HG03103 (cell line): ENCODE data around the gene NEO1.

Experiments
- ATAC-seq: cut with Tn5 transposase; IDR thresholded peaks from one replicate; pipeline ENCODE4 v1.9.1; 2021; ENCODE audit warnings: low read depth; ENCODE audit not compliant: unreplicated experiment

The NEO1 gene

DNA sequence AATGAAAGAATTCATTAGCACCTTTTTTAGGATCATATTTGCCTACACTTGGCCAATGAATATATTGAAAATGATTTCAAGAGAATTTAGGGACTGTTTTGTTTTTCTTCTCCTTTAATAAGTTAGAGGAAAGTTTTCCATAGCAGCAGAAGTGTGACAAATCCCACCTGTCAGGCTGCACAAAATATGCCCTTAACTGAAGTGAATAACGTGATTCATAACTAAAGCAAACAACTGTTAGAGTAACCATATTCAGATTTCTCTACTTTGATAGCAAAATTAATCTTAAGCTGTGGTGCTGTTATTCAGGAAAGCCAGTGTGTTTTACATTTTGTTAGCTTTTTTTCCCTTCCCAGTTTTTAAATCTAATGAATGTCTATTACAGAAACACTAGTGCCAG, 195.1 kb downstream of the NEO1 start:
- no peak for ATAC-seq

- no peak for ATAC-seq
Measured at GRCh38 chr15:73249499-73249898, 197.2 kb downstream of the NEO1 start.

- ATAC-seq, result no peak
Measured at GRCh38 chr15:73254598-73254997, 202.3 kb downstream of the NEO1 start.

GRCh38 chr15:73258271-73259108, 206.2 kb downstream of the NEO1 start:
- peak; percentile 74 for ATAC-seq

DNA sequence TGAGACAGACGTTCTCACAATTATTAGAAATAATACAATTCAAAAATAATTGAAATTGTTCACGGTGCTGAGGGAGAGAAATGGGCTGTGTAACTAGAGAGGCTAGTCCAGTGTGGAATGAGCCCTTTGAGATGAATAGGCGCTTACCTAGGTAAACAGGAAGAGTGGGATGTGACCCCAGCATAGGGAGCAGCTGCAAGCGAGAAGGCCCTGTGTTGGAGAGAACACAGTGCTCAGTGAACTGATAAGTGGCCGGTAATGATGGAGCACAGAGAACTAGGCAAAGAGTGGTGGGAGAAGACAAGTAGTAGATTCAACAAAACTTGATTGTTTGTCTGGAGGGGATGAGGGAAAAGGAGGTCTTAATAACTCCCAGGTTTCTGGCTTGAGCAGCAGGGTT, 212.6 kb downstream of the NEO1 start:
- no peak for ATAC-seq

DNA sequence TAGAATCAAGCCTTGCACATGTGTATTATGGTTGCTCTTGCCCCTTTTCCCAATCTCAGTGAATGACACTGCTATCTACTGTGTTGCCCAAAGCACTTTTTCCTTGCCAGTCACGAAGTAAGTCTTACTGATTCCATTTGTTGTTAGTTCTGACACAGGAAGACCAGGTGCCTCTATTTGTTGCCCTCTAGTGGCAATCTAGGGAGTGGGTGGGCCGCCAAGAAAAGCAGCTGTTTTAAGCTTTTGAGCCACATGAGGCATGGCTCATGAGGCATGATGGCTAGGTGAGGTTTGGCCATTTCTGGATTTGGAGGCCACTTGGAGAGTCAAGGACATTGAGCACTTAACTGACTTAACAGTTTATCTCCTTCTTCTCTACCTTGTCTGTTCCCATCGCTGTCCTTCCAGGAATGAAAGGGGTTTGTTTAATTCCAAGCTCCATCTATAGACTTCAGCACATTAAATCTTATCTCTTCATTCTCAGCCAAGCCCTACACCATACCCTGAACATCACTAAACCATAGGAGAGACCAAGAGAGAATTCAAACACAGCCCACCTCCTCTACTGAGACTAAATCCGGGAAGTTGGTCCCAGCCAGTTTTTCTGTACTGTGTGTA, 213.4 kb downstream of the NEO1 start:
- no peak for ATAC-seq

- no peak for ATAC-seq
Measured at GRCh38 chr15:73268457-73268856, 216.2 kb downstream of the NEO1 start.

- no peak for ATAC-seq
Measured at GRCh38 chr15:73270366-73271097, 218.3 kb downstream of the NEO1 start.

- ATAC-seq, result no peak
Measured at GRCh38 chr15:73273181-73274002, 221.1 kb downstream of the NEO1 start.

- ATAC-seq, result no peak
Measured at GRCh38 chr15:73275862-73276261, 223.6 kb downstream of the NEO1 start.

DNA sequence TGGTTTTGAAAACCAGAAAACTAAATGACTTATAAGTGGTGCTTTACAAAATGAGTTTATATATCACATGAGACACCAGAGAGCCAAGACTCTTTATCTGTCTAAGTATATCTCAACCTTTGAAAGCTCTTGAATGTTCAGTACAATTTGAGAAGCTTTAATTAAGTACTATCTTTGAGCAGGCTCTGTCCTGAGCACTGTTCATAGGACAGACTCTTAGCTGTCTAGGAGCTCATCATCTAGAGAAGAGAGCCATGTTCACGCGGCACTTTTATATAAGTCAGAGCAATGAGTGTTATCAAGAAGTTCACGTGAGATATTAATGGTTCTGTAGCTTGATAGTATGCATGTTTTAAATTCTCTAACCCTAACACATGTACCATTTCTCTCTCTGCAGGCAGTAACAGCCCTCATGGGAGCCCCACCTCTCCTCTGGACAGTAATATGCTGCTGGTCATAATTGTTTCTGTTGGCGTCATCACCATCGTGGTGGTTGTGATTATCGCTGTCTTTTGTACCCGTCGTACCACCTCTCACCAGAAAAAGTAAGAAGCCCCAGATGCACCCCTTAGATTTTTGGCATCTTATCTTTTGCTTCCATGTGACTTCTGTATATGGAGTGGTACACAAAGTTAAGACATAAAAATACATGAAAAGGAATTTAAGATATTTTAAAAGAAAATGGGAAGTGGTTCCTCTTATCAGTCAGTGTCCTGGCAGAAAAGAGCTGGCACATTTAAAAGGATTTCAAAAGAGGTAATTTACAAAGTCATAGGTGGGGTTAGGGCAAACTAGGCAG, 230.5 kb downstream of the NEO1 start:
- ATAC-seq, result no peak

DNA sequence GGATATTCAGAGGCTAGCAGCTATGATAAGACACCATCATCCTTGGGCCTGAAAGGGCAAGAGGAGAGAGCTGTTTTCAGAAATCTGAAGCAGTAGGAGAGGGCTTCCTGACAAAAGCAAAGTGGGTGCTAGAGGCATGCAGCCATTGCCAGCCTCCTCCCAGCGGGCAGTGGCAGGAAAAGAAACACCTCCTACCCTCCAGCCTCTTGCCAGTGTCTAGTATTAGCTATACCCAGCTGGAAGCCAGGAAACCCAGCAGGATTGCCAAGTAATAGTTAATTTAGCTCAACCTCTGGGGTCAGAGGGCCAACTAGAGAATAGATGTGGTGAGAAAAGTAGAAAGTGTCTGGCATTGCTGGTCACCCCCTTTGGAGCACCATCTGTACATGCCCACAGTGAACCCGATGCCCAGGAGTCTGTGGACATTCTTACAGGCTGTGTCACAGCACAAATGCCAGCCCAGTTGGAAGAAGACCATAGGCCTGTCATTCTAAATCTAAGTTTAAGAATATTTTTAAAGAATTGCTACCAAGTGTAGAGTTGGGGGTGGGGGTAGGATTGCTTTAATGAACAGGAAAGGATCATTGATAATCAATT, 231.2 kb downstream of the NEO1 start:
- no peak for ATAC-seq

GRCh38 chr15:73284090-73284716, 231.9 kb downstream of the NEO1 start:
- ATAC-seq, result no peak

- ATAC-seq, result no peak
Measured at GRCh38 chr15:73286311-73286710, 234.0 kb downstream of the NEO1 start.

DNA sequence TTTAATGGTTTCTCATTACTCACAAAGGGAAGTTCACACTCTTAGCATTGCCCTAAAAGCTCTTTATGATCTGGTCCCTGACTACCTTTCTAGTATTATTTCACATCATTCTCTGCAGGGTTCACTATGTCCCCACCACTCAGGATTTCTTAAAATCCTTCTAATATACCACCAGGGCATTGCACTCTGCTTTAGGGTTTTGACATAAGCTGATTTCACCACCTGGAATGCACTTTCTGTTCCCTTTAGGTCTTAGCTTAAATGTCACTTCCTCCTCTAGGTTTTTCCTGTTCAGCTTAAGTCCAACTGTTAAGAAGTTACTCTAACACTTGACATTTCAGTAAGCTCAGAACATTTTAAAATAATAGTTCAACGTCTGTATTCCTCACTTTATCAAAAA, 234.8 kb downstream of the NEO1 start:
- ATAC-seq, result no peak

GRCh38 chr15:73291441-73291840, 239.2 kb downstream of the NEO1 start:
- no peak for ATAC-seq

GRCh38 chr15:73293773-73294172, 241.5 kb downstream of the NEO1 start:
- no peak for ATAC-seq

GRCh38 chr15:73295630-73296286, 243.5 kb downstream of the NEO1 start:
- ATAC-seq, result no peak
